ENCODE results near the gene NEK6. TPM values are rescaled to one million over a fixed set of nuclear protein-coding genes. Genes with fewer than 3 reads are reported as not detected.

NEK6 gene
- total and polyA plus RNA-seq, 4 donors: 19.0 to 86.2 (median 53.1) TPM

- Histone ChIP-seq H3K9me3 (ENCODE audit: control insufficient read depth in 4 of 4, insufficient read depth in 3 of 4, low read length in 3 of 4) (peaks cover 0 to 2% (median 0%) of the 10 kb centered on the region in 4 donors), H3K27me3 (ENCODE audit: control insufficient read depth in 3 of 3, insufficient read depth in 3 of 3, low read length in 2 of 3) (no peaks in the 10 kb centered on the region), H3K9ac (ENCODE audit: insufficient read depth in 1 of 2, low read length in 2 of 2) (no peak overlapping the region), H3K4me1 (ENCODE audit: control insufficient read depth in 5 of 5, insufficient read depth in 5 of 5, low read length in 5 of 5) (peaks cover 0 to 18% (median 7%) of the 10 kb centered on the region in 5 donors), H3K36me3 (ENCODE audit: control insufficient read depth in 4 of 4, insufficient read depth in 4 of 4, low read length in 4 of 4) (peaks cover 3 to 81% (median 16%) of the 10 kb centered on the region in 4 donors), H3K27ac (ENCODE audit: low read depth in 1 of 2, low read length in 1 of 2) (no peak overlapping the region), H3K4me3 (no peak overlapping the region)
- DNase-seq: no peak
- no peak for ATAC-seq (ENCODE audit: insufficient read depth, low FRiP score)
- WGBS, 2 donors: 89 to 93% methylated on average over 14 of the region's 14 CpGs
- TF ChIP-seq CTCF (IDR thresholded peaks at IDR 0.05; ENCODE audit: control extremely low read depth, extremely low read depth): no peak
Observed at GRCh38 chr9:124345063-124345462, 87.3 kb downstream of the NEK6 start.

GRCh38 chr9:124345751-124346281 is 88.1 kb downstream of the NEK6 start:
- ATAC-seq (ENCODE audit: insufficient read depth, low FRiP score): no peak
- 86 to 91% methylated on average over 9 of the region's 9 CpGs for WGBS, 2 donors
- TF ChIP-seq CTCF (IDR thresholded peaks at IDR 0.05; ENCODE audit: control extremely low read depth, extremely low read depth): no peak
- DNase-seq: no peak
- H3K27me3 ChIP-seq (ENCODE audit: control insufficient read depth in 3 of 3, insufficient read depth in 3 of 3, low read length in 2 of 3): no peaks in the 10 kb centered on the region
- peaks cover 0 to 18% (median 7%) of the 10 kb centered on the region in 5 donors for H3K4me1 ChIP-seq (ENCODE audit: control insufficient read depth in 5 of 5, insufficient read depth in 5 of 5, low read length in 5 of 5)
- H3K9ac ChIP-seq (ENCODE audit: insufficient read depth in 1 of 2, low read length in 2 of 2): no peak overlapping the region
- H3K27ac ChIP-seq (ENCODE audit: low read depth in 1 of 2, low read length in 1 of 2): no peak overlapping the region
- H3K36me3 ChIP-seq (ENCODE audit: control insufficient read depth in 4 of 4, insufficient read depth in 4 of 4, low read length in 4 of 4): peaks cover 3 to 81% (median 20%) of the 10 kb centered on the region in 4 donors
- no peak overlapping the region for H3K4me3 ChIP-seq
- peaks cover 0 to 2% (median 0%) of the 10 kb centered on the region in 4 donors for H3K9me3 ChIP-seq (ENCODE audit: control insufficient read depth in 4 of 4, insufficient read depth in 3 of 4, low read length in 3 of 4)

- H3K9me3 ChIP-seq (ENCODE audit: control insufficient read depth in 4 of 4, insufficient read depth in 3 of 4, low read length in 3 of 4): peaks cover 0 to 2% (median 0%) of the 10 kb centered on the region in 4 donors
- DNase-seq (no peak), ATAC-seq (ENCODE audit: insufficient read depth, low FRiP score) (no peak)
- H3K36me3 ChIP-seq (ENCODE audit: control insufficient read depth in 4 of 4, insufficient read depth in 4 of 4, low read length in 4 of 4): peaks cover 6 to 81% (median 27%) of the 10 kb centered on the region in 4 donors
- H3K4me1 ChIP-seq (ENCODE audit: control insufficient read depth in 5 of 5, insufficient read depth in 5 of 5, low read length in 5 of 5): peaks cover 0 to 18% (median 7%) of the 10 kb centered on the region in 5 donors
- no peak for TF ChIP-seq CTCF (IDR thresholded peaks at IDR 0.05; ENCODE audit: control extremely low read depth, extremely low read depth)
- no peak overlapping the region for H3K9ac ChIP-seq (ENCODE audit: insufficient read depth in 1 of 2, low read length in 2 of 2)
- no peak overlapping the region for H3K27ac ChIP-seq (ENCODE audit: low read depth in 1 of 2, low read length in 1 of 2)
- H3K27me3 ChIP-seq (ENCODE audit: control insufficient read depth in 3 of 3, insufficient read depth in 3 of 3, low read length in 2 of 3): no peaks in the 10 kb centered on the region
- WGBS, 2 donors: 82 to 87% methylated on average over 33 to 34 of the region's 34 CpGs
- H3K4me3 ChIP-seq: no peak overlapping the region
Observed at GRCh38 chr9:124346347-124347163, 88.8 kb downstream of the NEK6 start.
